ENCODE measurements around the gene MAD1L1. TPM values are rescaled to one million over a fixed set of nuclear protein-coding genes. Genes with fewer than 3 reads are reported as not detected.

MAD1L1 gene
- total and polyA plus RNA-seq, 2 of the 8 experiments (the other 6 are each of a cell fraction or from before 2014, with no cell fraction given) = 40.4 to 44.6 TPM

GRCh38 chr7:2165239-2165609 lies 67.5 kb downstream of the MAD1L1 start:
- Histone ChIP-seq H3K9me3 (ENCODE audit: insufficient read depth in 2 of 2, low read depth in 1 of 2, low read length in 1 of 2) (peaks cover 0 to 5% of the 10 kb centered on the region in 2 experiments; a peak in 1 of 4 replicates), H3K23ac (ENCODE audit: insufficient read length) (no peak overlapping the region), H4K20me1 (replicated peaks in 1 of 2; ENCODE audit: control insufficient read depth in 1 of 2, insufficient read depth in 2 of 2, low read length in 2 of 2) (peaks cover 0 to 1% of the 10 kb centered on the region in 2 experiments), H3K23me2 (ENCODE audit: low read depth, low read length) (no peaks in the 10 kb centered on the region), H3K79me2 (ENCODE audit: control insufficient read depth in 1 of 2, insufficient read depth in 2 of 2, low read length in 2 of 2) (no peaks in the 10 kb centered on the region; a peak in 1 of 4 replicates), H3K79me1 (ENCODE audit: low read depth, low read length) (peaks cover 5% of the 10 kb centered on the region; the same call in 1 of the 2 replicates), H3K4me3 (ENCODE audit: extremely low read depth in 1 of 4, insufficient read depth in 2 of 4, low read depth in 3 of 4, low read length in 4 of 4) (no peak overlapping the region), H2AFZ (ENCODE audit: low read length) (no peak overlapping the region), H4K5ac (ENCODE audit: insufficient read length, low read depth, low read length) (no peak overlapping the region), H2BK20ac (ENCODE audit: low read length) (no peak overlapping the region), H3K36me3 (ENCODE audit: control insufficient read depth in 2 of 4, insufficient read depth in 4 of 4, low read length in 3 of 4) (peaks cover 0 to under 1% (median 0%) of the 10 kb centered on the region in 4 experiments; a peak in 2 of 8 replicates), H2BK12ac (ENCODE audit: low read depth, low read length) (no peak overlapping the region), H2BK15ac (ENCODE audit: low read length) (no peak overlapping the region), H3K56ac (replicated peaks; ENCODE audit: insufficient read length, low read depth, low read length) (no peak overlapping the region), H2BK120ac (replicated peaks; ENCODE audit: low read depth, low read length) (no peak overlapping the region), H2AK5ac (ENCODE audit: low read depth, low read length) (no peak overlapping the region), H3K9ac (replicated peaks in 1 of 4; ENCODE audit: extremely low read depth in 1 of 4, low read depth in 3 of 4, low read length in 3 of 4) (no peak overlapping the region), H3K4me2 (ENCODE audit: insufficient read depth in 1 of 2, low read depth in 2 of 2, low read length in 2 of 2) (no peak overlapping the region), H3K4me1 (replicated peaks in 1 of 4; ENCODE audit: control insufficient read depth in 3 of 4, insufficient read depth in 4 of 4, low read length in 3 of 4) (peaks cover 0 to 3% (median 0%) of the 10 kb centered on the region in 4 experiments; a peak in 2 of 7 replicates), H4K8ac (ENCODE audit: extremely low read depth, insufficient read depth, low read length) (no peak overlapping the region), H4K91ac (replicated peaks; ENCODE audit: insufficient read length, low read length) (peak overlapping the region; percentile 65), H3K27ac (ENCODE audit: low read depth, low read length) (no peak overlapping the region), H2BK5ac (ENCODE audit: low read depth, low read length) (peak overlapping the region; percentile 26; the same call in 1 of the 2 replicates), H3K14ac (ENCODE audit: insufficient read length) (no peak overlapping the region), H3K27me3 (replicated peaks in 1 of 4; ENCODE audit: control insufficient read depth in 3 of 4, extremely low read depth in 1 of 4, insufficient read depth in 3 of 4, low read length in 3 of 4) (no peaks in the 10 kb centered on the region), H3K4ac (replicated peaks; ENCODE audit: insufficient read length, low read depth, low read length) (peak overlapping the region; percentile 11), H3K18ac (ENCODE audit: extremely low read depth, low read length) (no peak overlapping the region)
- DNase-seq (ENCODE audit: low read depth in 1 of 2, low spot score in 2 of 2) (no peak), FAIRE-seq (no peak)
- POLR2A ChIA-PET (ENCODE audit: partially characterized antibody) = no interaction called here
- CTCF ChIA-PET (ENCODE audit: partially characterized antibody) = interaction anchor here (1.2 to 1.3 kb wide), 2 partner anchors 44 to 572 kb away, joined by 3 read pairs; no protein-coding TSS in a partner anchor
- 88% methylated on average over 10 of the region's 10 CpGs; no CpG with 5 or more reads in 1 of the 2 experiments for WGBS, 2 experiments (ENCODE audit: extremely low coverage in 1 of 2, insufficient coverage in 1 of 2, insufficient read length in 1 of 2, insufficient replicate concordance in 2 of 2, low coverage in 1 of 2, low lambda C conversion rate in 2 of 2, missing lambda C conversion rate in 1 of 2)
- TF ChIP-seq SIX5 (IDR thresholded peaks at IDR 0.05; ENCODE audit: low read depth, low read length) (no peak), TAF7 (optimal IDR thresholded peaks at IDR 0.05; ENCODE audit: borderline replicate concordance, low read depth, low read length) (no peak), TBP (IDR thresholded peaks at IDR 0.05; ENCODE audit: low read depth, low read length) (no peak), EGR1 (IDR thresholded peaks at IDR 0.05; ENCODE audit: borderline replicate concordance, low read depth, low read length) (no peak), CTCF (IDR thresholded peaks at IDR 0.05; ENCODE audit: control extremely low read depth in 1 of 3, insufficient read depth in 1 of 3, low read depth in 1 of 3, low read length in 3 of 3) (no peak), BCL11A (IDR thresholded peaks at IDR 0.05; ENCODE audit: low read depth in 2 of 2, low read length in 2 of 2) (no peak), CBX8 (IDR thresholded peaks at IDR 0.05; ENCODE audit: borderline replicate concordance, low read depth, low read length) (no peak), RBBP5 (IDR thresholded peaks at IDR 0.05; ENCODE audit: borderline replicate concordance, low read depth, low read length) (no peak), MAFK (IDR thresholded peaks at IDR 0.05; ENCODE audit: low read depth, low read length) (no peak)
- TF ChIP-seq, protein P1, sequence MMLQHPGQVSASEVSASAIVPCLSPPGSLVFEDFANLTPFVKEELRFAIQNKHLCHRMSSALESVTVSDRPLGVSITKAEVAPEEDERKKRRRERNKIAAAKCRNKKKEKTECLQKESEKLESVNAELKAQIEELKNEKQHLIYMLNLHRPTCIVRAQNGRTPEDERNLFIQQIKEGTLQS (IDR thresholded peaks at IDR 0.05; ENCODE audit: insufficient read depth, low read depth, low read length) = no peak
